GM19023 (cell line): ENCODE data around the gene CFAP251.

Experiments used
- ATAC-seq: cut with Tn5 transposase; IDR thresholded peaks from one replicate; pipeline ENCODE4 v1.9.1; 2021; ENCODE audit warnings: mild to moderate bottlenecking, moderate library complexity; ENCODE audit not compliant: unreplicated experiment

CFAP251 gene

GRCh38 chr12:122046145-122046544, 127.8 kb downstream of the CFAP251 start:
- no peak for ATAC-seq

GRCh38 chr12:122048151-122048550, 129.8 kb downstream of the CFAP251 start:
- ATAC-seq = no peak

GRCh38 chr12:122049827-122050226, 131.4 kb downstream of the CFAP251 start:
- ATAC-seq = no peak

GRCh38 chr12:122050706-122051105, 132.3 kb downstream of the CFAP251 start:
- ATAC-seq = no peak

- ATAC-seq = no peak
Measured at GRCh38 chr12:122051231-122051876, 133.0 kb downstream of the CFAP251 start.

- ATAC-seq = no peak
Measured at GRCh38 chr12:122052285-122052684, 133.9 kb downstream of the CFAP251 start.
